ENCODE data around the gene PGAP6.

GRCh38 chr16:405548-406506 lies 24.0 kb upstream of the PGAP6 start:
- TF ChIP-seq POLR2A (IDR thresholded peaks at IDR 0.05; ENCODE audit: extremely low read depth, insufficient read length) (no peak), CTCF (IDR thresholded peaks at IDR 0.05; ENCODE audit: low read depth, low read length) (no peak)

Data from NB4 (cell line).